Stimulated activated CD4-positive, alpha-beta T cell treated with anti-CD3 and anti-CD28 coated beads, Interleukin-4, amount 100 ng/mL, for 4 hours (primary cell): ENCODE data around the gene SPACA9.

Experiments used
- DNase-seq, 2 experiments: peaks; one replicate each; pipeline ENCODE4 v3.0.0-alpha.2; 2020

The SPACA9 gene

GRCh38 chr9:132878695-132879456 is at the start of gene SPACA9:
Gene SPACA9, plus strand, starts transcription at chr9:132878898. Its CDS starts 5,050 bp downstream, at chr9:132883948.
- DNase-seq, result peak; percentile 10 to 35

- DNase-seq, result no peak
These were observed 46.4 kb upstream of the SPACA9 start for GRCh38 chr9:132832171-132832881.

- DNase-seq, result no peak
These were observed 45.1 kb upstream of the SPACA9 start for GRCh38 chr9:132833550-132834121.

- no peak for DNase-seq
These were observed 44.4 kb upstream of the SPACA9 start for GRCh38 chr9:132834343-132834742.

- DNase-seq, result no peak
These were observed 41.0 kb upstream of the SPACA9 start for GRCh38 chr9:132837501-132838286.

GRCh38 chr9:132838291-132838690 is 40.4 kb upstream of the SPACA9 start:
- DNase-seq, result no peak

- DNase-seq, result no peak
These were observed 37.7 kb upstream of the SPACA9 start for GRCh38 chr9:132840980-132841379.

GRCh38 chr9:132842124-132843044 is 36.3 kb upstream of the SPACA9 start:
- DNase-seq, result no peak

- no peak for DNase-seq
These were observed 32.4 kb upstream of the SPACA9 start for GRCh38 chr9:132846109-132846917.

- no peak for DNase-seq
These were observed 31.7 kb upstream of the SPACA9 start for GRCh38 chr9:132846918-132847515.

GRCh38 chr9:132849185-132849706 is 29.5 kb upstream of the SPACA9 start:
- DNase-seq, result no peak

GRCh38 chr9:132853482-132853881 is 25.2 kb upstream of the SPACA9 start:
- DNase-seq, result no peak

- no peak for DNase-seq
These were observed 23.9 kb upstream of the SPACA9 start for GRCh38 chr9:132854832-132855231.

GRCh38 chr9:132855904-132856303 is 22.8 kb upstream of the SPACA9 start:
- DNase-seq, result no peak

GRCh38 chr9:132857031-132857430 is 21.7 kb upstream of the SPACA9 start:
- no peak for DNase-seq

GRCh38 chr9:132857616-132858342 is 20.9 kb upstream of the SPACA9 start:
- DNase-seq, result no peak

GRCh38 chr9:132858751-132859150 is 19.9 kb upstream of the SPACA9 start:
- DNase-seq, result no peak

GRCh38 chr9:132861666-132862065 is 17.0 kb upstream of the SPACA9 start:
- no peak for DNase-seq

GRCh38 chr9:132862533-132862932 is 16.2 kb upstream of the SPACA9 start:
- no peak for DNase-seq

GRCh38 chr9:132863096-132863495 is 15.6 kb upstream of the SPACA9 start:
- no peak for DNase-seq
